Esophagus muscularis mucosa (tissue), 4 donors: ENCODE results near the gene RPGRIP1L. TPM values are rescaled to one million over a fixed set of nuclear protein-coding genes. Genes with fewer than 3 reads are reported as not detected.

Source experiments
- DNase-seq: peaks from one replicate; pipeline ENCODE4 v3.0.0-alpha.2; 2017; ENCODE audit errors: extremely low spot score
- H3K27ac ChIP-seq, 4 donors: fragments of 200-600 bp; sonication (generic); replicated peaks in 1 of 4; 1 replicate in 3 of 4; 2 replicates in 1 of 4; pipeline ENCODE4 v1.5.1; 2016 to 2019; ENCODE audit warnings: mild to moderate bottlenecking in 1 of 4
- H3K27me3 ChIP-seq, 4 donors: fragments of 200-600 bp; sonication (generic); one replicate each; pipeline versions ENCODE4 v1.5.1 to v1.6.0; 2016 to 2019
- H3K36me3 ChIP-seq, 4 donors: fragments of 200-600 bp; sonication (generic); one replicate each; pipeline ENCODE4 v1.5.1; 2016 to 2019
- H3K4me1 ChIP-seq, 4 donors: fragments of 200-600 bp; sonication (generic); one replicate each; pipeline ENCODE4 v1.5.1; 2016 to 2019
- H3K4me3 ChIP-seq, 4 donors: fragments of 200-600 bp; sonication (generic); 1 replicate in 2 of 4; 2 replicates in 2 of 4; pipeline ENCODE4 v1.5.1; 2016 to 2019; ENCODE audit warnings: mild to moderate bottlenecking in 4 of 4, moderate library complexity in 1 of 4
- H3K9me3 ChIP-seq, 4 donors: fragments of 200-600 bp; sonication (generic); 1 replicate in 3 of 4; 2 replicates in 1 of 4; pipeline ENCODE4 v1.5.1; 2016 to 2019
- EP300 ChIP-seq: sonication (generic); formaldehyde crosslinking; IDR thresholded peaks from one replicate; pipeline ENCODE4 v1.6.1; 2017; ENCODE audit warnings: antibody characterized with exemption
- POLR2A ChIP-seq: fragments of 450-650 bp; IDR thresholded peaks from one replicate; pipeline ENCODE4 v1.6.1; 2017; ENCODE audit warnings: antibody characterized with exemption, moderate library complexity, mild to moderate bottlenecking, low read depth
- POLR2AphosphoS5 ChIP-seq, 2 donors: sonication (generic); formaldehyde crosslinking; IDR thresholded peaks; one replicate each; pipeline ENCODE4 v1.6.1; 2017; ENCODE audit warnings: antibody characterized with exemption in 2 of 2
- WGBS: methylation state at CpG from one replicate; pipeline ENCODE4 v1.1.5; 2018; 5-methylcytosine and 5-hydroxymethylcytosine counted together
- intact Hi-C: fragments of 100-400 bp; cut with DNase I; formaldehyde crosslinking; loops from one replicate; pipeline ENCODE4 v1.15.1; 2023
- total RNA-seq, 4 donors: library from RNA; depleted of rRNA; stranded (reverse); fragments of >200 nt; gene quantifications; one replicate each; pipeline versions ENCODE4 v1.1.0 to v1.2.1, GENCODE V29; 2016
- TF ChIP-seq, protein P1 (sequence below), 3 experiments: fragments of 200-600 bp in 2 of 3; fragments of 450-650 bp in 1 of 3; sonication (generic) in 2 of 3; IDR thresholded peaks; one replicate each; pipeline ENCODE4 v1.5.1; 2017 to 2019; ENCODE audit warnings: antibody characterized with exemption in 3 of 3, mild to moderate bottlenecking in 2 of 3, moderate library complexity in 1 of 3

Gene RPGRIP1L
- total RNA-seq, 4 donors from 2014 or later, result 2.3 to 4.3 (median 4.0) TPM

DNA sequence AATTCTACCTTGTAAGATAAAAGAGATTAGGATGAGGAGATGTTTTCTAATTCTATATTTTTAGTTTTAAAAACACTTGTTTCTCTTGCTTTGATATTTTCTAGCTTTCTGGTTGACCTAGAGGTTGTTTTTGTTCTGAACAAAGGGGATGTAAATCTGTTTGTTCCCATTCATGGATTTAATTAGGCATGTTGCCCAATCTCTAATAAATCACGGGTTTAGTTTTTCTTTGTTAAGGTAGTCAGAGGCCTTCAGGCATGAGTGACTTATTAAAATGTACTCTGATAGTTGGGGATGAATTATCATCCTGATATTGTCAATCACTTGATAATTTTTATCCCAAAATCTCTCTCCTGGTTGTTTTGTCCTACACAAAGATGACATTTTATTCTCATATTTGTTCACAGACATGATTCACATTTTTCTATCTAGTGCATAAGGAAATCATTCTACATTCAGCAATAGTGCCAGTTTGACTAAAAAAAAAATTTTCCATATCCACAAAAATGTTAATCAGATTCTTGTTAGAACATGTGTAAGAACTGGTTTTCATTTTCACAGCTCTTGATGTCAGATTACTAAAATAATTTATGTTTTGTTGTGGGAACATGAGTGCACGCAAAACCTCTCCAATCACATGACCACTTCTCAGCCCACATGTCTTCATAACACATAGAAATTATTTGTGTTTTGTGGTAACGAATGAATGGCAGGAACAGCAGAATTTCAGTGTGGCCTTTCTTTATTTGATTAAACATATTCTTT, 105.0 kb downstream of the RPGRIP1L start:
- TF ChIP-seq, protein P1, sequence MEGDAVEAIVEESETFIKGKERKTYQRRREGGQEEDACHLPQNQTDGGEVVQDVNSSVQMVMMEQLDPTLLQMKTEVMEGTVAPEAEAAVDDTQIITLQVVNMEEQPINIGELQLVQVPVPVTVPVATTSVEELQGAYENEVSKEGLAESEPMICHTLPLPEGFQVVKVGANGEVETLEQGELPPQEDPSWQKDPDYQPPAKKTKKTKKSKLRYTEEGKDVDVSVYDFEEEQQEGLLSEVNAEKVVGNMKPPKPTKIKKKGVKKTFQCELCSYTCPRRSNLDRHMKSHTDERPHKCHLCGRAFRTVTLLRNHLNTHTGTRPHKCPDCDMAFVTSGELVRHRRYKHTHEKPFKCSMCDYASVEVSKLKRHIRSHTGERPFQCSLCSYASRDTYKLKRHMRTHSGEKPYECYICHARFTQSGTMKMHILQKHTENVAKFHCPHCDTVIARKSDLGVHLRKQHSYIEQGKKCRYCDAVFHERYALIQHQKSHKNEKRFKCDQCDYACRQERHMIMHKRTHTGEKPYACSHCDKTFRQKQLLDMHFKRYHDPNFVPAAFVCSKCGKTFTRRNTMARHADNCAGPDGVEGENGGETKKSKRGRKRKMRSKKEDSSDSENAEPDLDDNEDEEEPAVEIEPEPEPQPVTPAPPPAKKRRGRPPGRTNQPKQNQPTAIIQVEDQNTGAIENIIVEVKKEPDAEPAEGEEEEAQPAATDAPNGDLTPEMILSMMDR (IDR thresholded peaks at IDR 0.05), result no peak
- Histone ChIP-seq H3K27ac (no peak overlapping the region), H3K4me3 (no peak overlapping the region), H3K36me3 (peaks cover 0 to 15% (median 0%) of the 10 kb centered on the region in 4 donors), H3K9me3 (peaks cover 0 to 29% (median 7%) of the 10 kb centered on the region in 4 donors), H3K27me3 (no peaks in the 10 kb centered on the region), H3K4me1 (no peaks in the 10 kb centered on the region)
- WGBS, result 80% methylated on average over 3 of the region's 3 CpGs
- intact Hi-C loops, result no loop called here
- no peak for DNase-seq

DNA sequence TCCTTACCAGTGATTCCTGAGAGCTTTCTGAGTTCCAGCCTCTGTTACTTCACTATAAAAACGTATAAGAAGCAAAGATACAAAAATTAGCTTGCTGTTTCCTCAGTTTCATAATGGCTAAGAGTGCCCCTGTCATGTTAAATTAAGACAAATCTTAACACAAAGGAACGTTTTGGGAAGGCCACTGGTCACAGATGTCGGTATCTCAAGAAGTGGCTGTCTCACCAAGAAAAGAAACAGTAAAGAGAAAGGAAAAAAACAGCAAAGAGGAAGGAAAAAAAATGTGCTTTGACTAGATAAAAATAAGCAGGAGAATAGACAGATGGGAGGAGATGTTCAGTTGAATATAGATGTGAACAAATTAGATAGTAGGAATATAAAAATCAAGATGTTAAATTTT, 105.9 kb downstream of the RPGRIP1L start:
- no peaks in the 10 kb centered on the region for H3K4me1 ChIP-seq
- H3K9me3 ChIP-seq, result peaks cover 0 to 36% (median 7%) of the 10 kb centered on the region in 4 donors
- 55% methylated on average over 3 of the region's 3 CpGs for WGBS

GRCh38 chr16:53588081-53588648, 115.5 kb downstream of the RPGRIP1L start:
- intact Hi-C loops, result no loop called here
- H3K27me3 ChIP-seq, result no peaks in the 10 kb centered on the region

More for the DNA sequence above, 105.9 kb downstream of the RPGRIP1L start:
- H3K36me3 ChIP-seq, result peaks cover 0 to 12% (median 0%) of the 10 kb centered on the region in 4 donors
- no peaks in the 10 kb centered on the region for H3K27me3 ChIP-seq
- H3K27ac ChIP-seq, result no peak overlapping the region
- no peak overlapping the region for H3K4me3 ChIP-seq
- intact Hi-C loops, result no loop called here
- TF ChIP-seq, protein P1 (IDR thresholded peaks at IDR 0.05), result no peak
- TF ChIP-seq EP300 (no peak), POLR2AphosphoS5 (IDR thresholded peaks at IDR 0.05) (no peak), POLR2A (no peak)
- no peak for DNase-seq

GRCh38 chr16:53583401-53583800, 120.3 kb downstream of the RPGRIP1L start:
- Histone ChIP-seq H3K27ac (no peak overlapping the region), H3K27me3 (no peaks in the 10 kb centered on the region), H3K4me1 (no peaks in the 10 kb centered on the region), H3K9me3 (no peaks in the 10 kb centered on the region), H3K36me3 (no peaks in the 10 kb centered on the region), H3K4me3 (no peak overlapping the region)
- TF ChIP-seq, protein P1 (IDR thresholded peaks at IDR 0.05), result no peak
- TF ChIP-seq POLR2AphosphoS5 (IDR thresholded peaks at IDR 0.05) (no peak), POLR2A (no peak), EP300 (no peak)
- intact Hi-C loops, result no loop called here
- 91% methylated on average over 2 of the region's 2 CpGs for WGBS
- no peak for DNase-seq

More at GRCh38 chr16:53588081-53588648, 115.5 kb downstream of the RPGRIP1L start:
- 86% methylated on average over 3 of the region's 3 CpGs for WGBS
- Histone ChIP-seq H3K4me3 (no peak overlapping the region), H3K27ac (no peak overlapping the region), H3K4me1 (no peaks in the 10 kb centered on the region), H3K9me3 (peaks cover 0 to 15% (median 12%) of the 10 kb centered on the region in 4 donors), H3K36me3 (no peaks in the 10 kb centered on the region)
- TF ChIP-seq POLR2A, result no peak
- no peak for DNase-seq

GRCh38 chr16:53581784-53582183, 121.9 kb downstream of the RPGRIP1L start:
- intact Hi-C loops, result no loop called here
- 94% methylated on average over 2 of the region's 2 CpGs for WGBS
- DNase-seq, result no peak

More at GRCh38 chr16:53581784-53582183, 121.9 kb downstream of the RPGRIP1L start:
- TF ChIP-seq EP300, result no peak
- no peak for TF ChIP-seq POLR2AphosphoS5 (IDR thresholded peaks at IDR 0.05)
- TF ChIP-seq, protein P1 (IDR thresholded peaks at IDR 0.05), result no peak
- no peak for TF ChIP-seq POLR2A
- H3K27me3 ChIP-seq, result no peaks in the 10 kb centered on the region
- H3K4me1 ChIP-seq, result no peaks in the 10 kb centered on the region
- H3K9me3 ChIP-seq, result no peaks in the 10 kb centered on the region
- H3K4me3 ChIP-seq, result no peak overlapping the region
- no peaks in the 10 kb centered on the region for H3K36me3 ChIP-seq
- H3K27ac ChIP-seq, result no peak overlapping the region
